Ishikawa (cell line): Measurements from ENCODE around the gene AGL.

ENCODE experiments used
- CEBPB ChIP-seq: IDR thresholded peaks from 2 replicates; pipeline ENCODE4 v1.6.1; 2012
- CREB1 ChIP-seq: IDR thresholded peaks from 2 replicates; pipeline ENCODE4 v1.6.1; 2012; ENCODE audit warnings: low read depth
- EP300 ChIP-seq: IDR thresholded peaks from 2 replicates; pipeline ENCODE4 v1.6.1; 2012; ENCODE audit warnings: borderline replicate concordance
- TAF1 ChIP-seq: IDR thresholded peaks from 2 replicates; pipeline ENCODE4 v1.6.1; 2012; ENCODE audit warnings: low read depth, mild to moderate bottlenecking
- TEAD4 ChIP-seq: IDR thresholded peaks from 2 replicates; pipeline ENCODE4 v1.6.1; 2012
- USF1 ChIP-seq: IDR thresholded peaks from 2 replicates; pipeline ENCODE4 v1.6.1; 2012

- no peak for TF ChIP-seq USF1
- TF ChIP-seq EP300 = no peak
- TF ChIP-seq TAF1 = no peak
- no peak for TF ChIP-seq TEAD4
- no peak for TF ChIP-seq CEBPB
- no peak for TF ChIP-seq CREB1
Observed at GRCh38 chr1:99968214-99968613, 118.1 kb downstream of the AGL start.
